Epithelial cell of prostate (primary cell): Measurements from ENCODE around the gene JAML.

Experiments
- DNase-seq: peaks from one replicate; pipeline ENCODE4 v3.0.0-alpha.2; 2011; ENCODE audit warnings: low read depth, low spot score
- H3K27ac ChIP-seq: fragments of 450-650 bp; 2 replicates; pipeline ENCODE4 v1.5.1; 2017; ENCODE audit warnings: mild to moderate bottlenecking

JAML gene

GRCh38 chr11:118151431-118151830 is 73.4 kb downstream of the JAML start:
- no peak overlapping the region for H3K27ac ChIP-seq
- no peak for DNase-seq

- no peak for DNase-seq
- H3K27ac ChIP-seq, result no peak overlapping the region
These were observed 75.3 kb downstream of the JAML start for GRCh38 chr11:118149493-118149892.

GRCh38 chr11:118148856-118149255 is 76.0 kb downstream of the JAML start:
- no peak overlapping the region for H3K27ac ChIP-seq
- no peak for DNase-seq

GRCh38 chr11:118148240-118148639 is 76.6 kb downstream of the JAML start:
- DNase-seq, result no peak
- no peak overlapping the region for H3K27ac ChIP-seq

- H3K27ac ChIP-seq, result no peak overlapping the region
- DNase-seq, result no peak
These were observed 77.3 kb downstream of the JAML start for GRCh38 chr11:118147502-118147901.

- H3K27ac ChIP-seq, result no peak overlapping the region
- DNase-seq, result no peak
These were observed 78.3 kb downstream of the JAML start for GRCh38 chr11:118146554-118146953.

- DNase-seq, result peak; percentile 72
- peak overlapping the region; percentile 28 for H3K27ac ChIP-seq
These were observed 79.3 kb downstream of the JAML start for GRCh38 chr11:118145285-118146227.

GRCh38 chr11:118144301-118145268 is 80.2 kb downstream of the JAML start:
- H3K27ac ChIP-seq, result no peak overlapping the region
- no peak for DNase-seq
